H9 (cell line): ENCODE measurements around the gene ENTPD1. TPM values are rescaled to one million over a fixed set of nuclear protein-coding genes. Genes with fewer than 3 reads are reported as not detected.

Source experiments
- DNase-seq: peaks from one replicate; pipeline ENCODE4 v3.0.0-alpha.2; 2017
- H2AFZ ChIP-seq: one replicate; pipeline ENCODE4 v1.6.1; 2013; ENCODE audit warnings: mild to moderate bottlenecking, low read length, control low read depth, moderate library complexity
- H2AK5ac ChIP-seq: 2 replicates; pipeline ENCODE4 v1.6.1; 2013; ENCODE audit warnings: low read length, control low read depth, mixed read lengths; ENCODE audit not compliant: insufficient read length
- H2BK120ac ChIP-seq: one replicate; pipeline ENCODE4 v1.6.1; 2013; ENCODE audit warnings: low read depth, mild to moderate bottlenecking, low read length, control low read depth, inconsistent platforms; ENCODE audit not compliant: poor library complexity, severe bottlenecking
- H2BK12ac ChIP-seq: 2 replicates; pipeline ENCODE4 v1.6.1; 2013; ENCODE audit warnings: low read length, control low read depth, mixed read lengths, low read depth; ENCODE audit not compliant: insufficient read length
- H2BK15ac ChIP-seq: 2 replicates; pipeline ENCODE4 v1.6.1; 2013; ENCODE audit warnings: low read depth, low read length, control low read depth
- H2BK20ac ChIP-seq: one replicate; pipeline ENCODE4 v1.6.1; 2013; ENCODE audit warnings: low read depth, mild to moderate bottlenecking, low read length, control low read depth, inconsistent platforms; ENCODE audit not compliant: poor library complexity, severe bottlenecking
- H2BK5ac ChIP-seq: 2 replicates; pipeline ENCODE4 v1.6.1; 2013; ENCODE audit warnings: low read length, control low read depth, mixed read lengths; ENCODE audit not compliant: insufficient read length
- H3K14ac ChIP-seq: 2 replicates; pipeline ENCODE4 v1.6.1; 2013; ENCODE audit warnings: low read length, control low read depth; ENCODE audit not compliant: insufficient read depth
- H3K18ac ChIP-seq: 2 replicates; pipeline ENCODE4 v1.6.1; 2013; ENCODE audit warnings: low read depth, mild to moderate bottlenecking, mixed read lengths, low read length, control low read depth; ENCODE audit not compliant: insufficient read length
- H3K23ac ChIP-seq: 2 replicates; pipeline ENCODE4 v1.6.1; 2013; ENCODE audit warnings: low read length, control low read depth, mixed read lengths, low read depth; ENCODE audit not compliant: insufficient read length
- H3K23me2 ChIP-seq: 2 replicates; pipeline ENCODE4 v1.6.1; 2013; ENCODE audit warnings: low read depth, mild to moderate bottlenecking, mixed read lengths, low read length, control low read depth; ENCODE audit not compliant: insufficient read length, poor library complexity, severe bottlenecking
- H3K27ac ChIP-seq: 2 replicates; pipeline ENCODE4 v1.5.1; 2013; ENCODE audit warnings: low read length, control low read depth, mixed read lengths, low read depth; ENCODE audit not compliant: insufficient read length
- H3K27me3 ChIP-seq: 2 replicates; pipeline ENCODE4 v1.6.1; 2013; ENCODE audit warnings: low read length, control low read depth, inconsistent platforms; ENCODE audit not compliant: insufficient read depth
- H3K4ac ChIP-seq: 2 replicates; pipeline ENCODE4 v1.6.1; 2013; ENCODE audit warnings: low read depth, mild to moderate bottlenecking, control low read depth, inconsistent platforms, low read length, moderate library complexity
- H3K4me1 ChIP-seq: 2 replicates; pipeline ENCODE4 v1.6.1; 2013; ENCODE audit warnings: low read length, control low read depth, inconsistent platforms; ENCODE audit not compliant: insufficient read depth
- H3K4me2 ChIP-seq: 2 replicates; pipeline ENCODE4 v1.6.1; 2013; ENCODE audit warnings: low read length, control low read depth, mixed read lengths; ENCODE audit not compliant: insufficient read length, insufficient read depth
- H3K56ac ChIP-seq: 2 replicates; pipeline ENCODE4 v1.6.1; 2013; ENCODE audit warnings: low read depth, mild to moderate bottlenecking, mixed read lengths, low read length, control low read depth; ENCODE audit not compliant: insufficient read length
- H3K79me1 ChIP-seq: 2 replicates; pipeline ENCODE4 v1.6.1; 2013; ENCODE audit warnings: low read depth, mild to moderate bottlenecking, moderate library complexity, low read length, control low read depth, inconsistent platforms; ENCODE audit not compliant: insufficient read depth, poor library complexity, severe bottlenecking
- H3K79me2 ChIP-seq: 2 replicates; pipeline ENCODE4 v1.6.1; 2013; ENCODE audit warnings: low read length, control low read depth, inconsistent platforms; ENCODE audit not compliant: insufficient read depth
- H3K9ac ChIP-seq: 2 replicates; pipeline ENCODE4 v1.6.1; 2013; ENCODE audit warnings: low read length, control low read depth, mixed read lengths; ENCODE audit not compliant: insufficient read length; ENCODE audit errors: extremely low read depth
- H3K9me3 ChIP-seq: one replicate; pipeline ENCODE4 v1.6.1; 2013; ENCODE audit warnings: low read depth, low read length, inconsistent platforms; ENCODE audit not compliant: control insufficient read depth
- H3T11ph ChIP-seq: one replicate; pipeline ENCODE4 v1.6.1; 2013; ENCODE audit warnings: mild to moderate bottlenecking, low read length, control low read depth, inconsistent platforms
- H4K20me1 ChIP-seq: one replicate; pipeline ENCODE4 v1.6.1; 2013; ENCODE audit not compliant: control insufficient read depth, insufficient read length, insufficient read depth
- H4K5ac ChIP-seq: 2 replicates; pipeline ENCODE4 v1.6.1; 2013; ENCODE audit warnings: low read depth, mild to moderate bottlenecking, mixed read lengths, low read length, control low read depth; ENCODE audit not compliant: insufficient read length
- H4K8ac ChIP-seq: replicated peaks from 2 replicates; pipeline ENCODE4 v1.6.1; 2013; ENCODE audit warnings: low read length, control low read depth, mixed read lengths, low read depth; ENCODE audit not compliant: insufficient read length
- H4K91ac ChIP-seq: 2 replicates; pipeline ENCODE4 v1.6.1; 2013; ENCODE audit warnings: low read depth, mild to moderate bottlenecking, moderate library complexity, mixed read lengths, low read length, control low read depth; ENCODE audit not compliant: insufficient read length
- H3K27ac Mint-ChIP-seq, 3 experiments: 2 replicates in 2 of 3; 3 replicates in 1 of 3; pipeline ENCODE4 v1.8.0; 2020 to 2021; ENCODE audit warnings: mixed read lengths in 3 of 3, mild to moderate bottlenecking in 1 of 3, moderate library complexity in 1 of 3
- H3K27me3 Mint-ChIP-seq: 2 replicates; pipeline ENCODE4 v1.8.0; 2021; ENCODE audit warnings: low read depth, mild to moderate bottlenecking, moderate library complexity, mixed read lengths
- H3K36me3 Mint-ChIP-seq, 3 experiments: 2 replicates in 2 of 3; 3 replicates in 1 of 3; pipeline ENCODE4 v1.8.0; 2020 to 2021; ENCODE audit warnings: low read depth in 3 of 3, mixed read lengths in 3 of 3; ENCODE audit not compliant: insufficient read depth in 1 of 3
- H3K4me1 Mint-ChIP-seq, 2 experiments: 2 replicates each; pipeline ENCODE4 v1.8.0; 2020; ENCODE audit warnings: mixed read lengths in 2 of 2
- H3K4me3 Mint-ChIP-seq, 2 experiments: 2 replicates in 1 of 2; 3 replicates in 1 of 2; pipeline ENCODE4 v1.8.0; 2020 to 2021; ENCODE audit warnings: mild to moderate bottlenecking in 2 of 2, mixed read lengths in 2 of 2, moderate library complexity in 1 of 2
- H3K9me3 Mint-ChIP-seq, 2 experiments: 2 replicates in 1 of 2; 3 replicates in 1 of 2; pipeline ENCODE4 v1.8.0; 2020; ENCODE audit warnings: mild to moderate bottlenecking in 2 of 2, mixed read lengths in 2 of 2, moderate library complexity in 1 of 2
- WGBS: extraction: QIAGEN DNeasy Blood & Tissue Kit; methylation state at CpG from one replicate; pipeline ENCODE4 v1.1.7; 2013; ENCODE audit warnings: missing lambda C conversion rate, low lambda C conversion rate, mixed read lengths; ENCODE audit not compliant: insufficient read length; ENCODE audit errors: extremely low coverage; 5-methylcytosine and 5-hydroxymethylcytosine counted together
- total RNA-seq: library from RNA; stranded (reverse); gene quantifications from 2 replicates; pipeline ENCODE4 v1.2.1, GENCODE V29; 2021
- TF ChIP-seq, protein P1 (sequence below): fragments of 200-600 bp; sonication (generic); conservative IDR thresholded peaks from 3 replicates; pipeline ENCODE4 v1.8.0; 2021; ENCODE audit warnings: antibody characterized with exemption, mild to moderate bottlenecking

Gene ENTPD1
- total RNA-seq, 1 experiment from 2014 or later: 1.9 TPM

DNA sequence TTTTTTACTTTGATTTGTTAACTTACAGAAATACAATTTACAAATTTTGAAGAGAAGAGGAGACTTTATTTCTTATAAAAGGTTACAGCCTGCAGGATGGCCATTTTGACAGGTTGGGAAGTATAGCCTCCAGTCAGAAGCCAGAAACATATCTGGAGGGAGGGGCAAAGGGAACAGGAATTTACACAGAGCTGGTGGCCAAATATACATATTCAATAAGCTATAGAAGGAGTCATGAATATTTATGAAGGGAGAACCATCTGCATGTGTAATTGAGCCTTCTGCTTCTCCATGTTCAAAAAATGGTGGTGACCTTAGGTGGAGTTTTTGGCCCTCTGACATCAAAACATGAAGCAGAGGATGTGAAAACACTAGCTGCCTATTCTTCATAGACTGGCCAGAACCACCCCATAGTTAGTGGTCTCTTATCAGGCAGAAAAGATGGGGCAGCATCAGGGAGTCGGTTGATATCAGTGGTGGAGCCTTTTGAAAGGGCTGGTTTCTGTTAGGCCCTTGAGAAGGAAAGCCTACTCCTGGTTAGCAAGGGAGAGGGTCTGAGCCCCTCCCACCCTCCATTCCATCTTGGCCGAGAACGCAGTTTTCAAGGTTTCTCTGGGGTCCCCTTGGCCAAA lies 57.2 kb downstream of the ENTPD1 start:
- Mint-ChIP-seq H3K4me3 (no peak overlapping the region), H3K27me3 (no peaks in the 10 kb centered on the region), H3K9me3 (peaks cover 24 to 26% of the 10 kb centered on the region in 2 experiments), H3K27ac (no peak overlapping the region), H3K36me3 (peaks cover 7 to 21% (median 13%) of the 10 kb centered on the region in 3 experiments), H3K4me1 (no peaks in the 10 kb centered on the region)
- no peak overlapping the region for H3K4me2 ChIP-seq
- no peak overlapping the region for H4K8ac ChIP-seq
- no peaks in the 10 kb centered on the region for H3K23me2 ChIP-seq
- H2BK12ac ChIP-seq: no peak overlapping the region
- H3K23ac ChIP-seq: no peak overlapping the region
- no peak overlapping the region for H4K91ac ChIP-seq
- H3K27ac ChIP-seq: no peak overlapping the region
- no peaks in the 10 kb centered on the region; the same call in 1 of the 2 replicates for H3K27me3 ChIP-seq
- H2BK120ac ChIP-seq: no peak overlapping the region
- H4K5ac ChIP-seq: no peak overlapping the region
- H3K9ac ChIP-seq: no peak overlapping the region
- H3K79me2 ChIP-seq: no peaks in the 10 kb centered on the region
- DNase-seq: no peak
- H2BK15ac ChIP-seq: no peak overlapping the region
- no peak overlapping the region for H2AFZ ChIP-seq
- no peak overlapping the region for H3K56ac ChIP-seq
- no peaks in the 10 kb centered on the region for H3K79me1 ChIP-seq
- no peak overlapping the region for H2AK5ac ChIP-seq
- WGBS: no CpG with 5 or more reads among the region's 3 CpGs
- peaks cover 11% of the 10 kb centered on the region for H3K9me3 ChIP-seq
- no peak overlapping the region for H3T11ph ChIP-seq
- H3K4me1 ChIP-seq: no peaks in the 10 kb centered on the region; the same call in 1 of the 2 replicates
- H3K4ac ChIP-seq: no peak overlapping the region
- H4K20me1 ChIP-seq: no peaks in the 10 kb centered on the region
- TF ChIP-seq, protein P1, sequence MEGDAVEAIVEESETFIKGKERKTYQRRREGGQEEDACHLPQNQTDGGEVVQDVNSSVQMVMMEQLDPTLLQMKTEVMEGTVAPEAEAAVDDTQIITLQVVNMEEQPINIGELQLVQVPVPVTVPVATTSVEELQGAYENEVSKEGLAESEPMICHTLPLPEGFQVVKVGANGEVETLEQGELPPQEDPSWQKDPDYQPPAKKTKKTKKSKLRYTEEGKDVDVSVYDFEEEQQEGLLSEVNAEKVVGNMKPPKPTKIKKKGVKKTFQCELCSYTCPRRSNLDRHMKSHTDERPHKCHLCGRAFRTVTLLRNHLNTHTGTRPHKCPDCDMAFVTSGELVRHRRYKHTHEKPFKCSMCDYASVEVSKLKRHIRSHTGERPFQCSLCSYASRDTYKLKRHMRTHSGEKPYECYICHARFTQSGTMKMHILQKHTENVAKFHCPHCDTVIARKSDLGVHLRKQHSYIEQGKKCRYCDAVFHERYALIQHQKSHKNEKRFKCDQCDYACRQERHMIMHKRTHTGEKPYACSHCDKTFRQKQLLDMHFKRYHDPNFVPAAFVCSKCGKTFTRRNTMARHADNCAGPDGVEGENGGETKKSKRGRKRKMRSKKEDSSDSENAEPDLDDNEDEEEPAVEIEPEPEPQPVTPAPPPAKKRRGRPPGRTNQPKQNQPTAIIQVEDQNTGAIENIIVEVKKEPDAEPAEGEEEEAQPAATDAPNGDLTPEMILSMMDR: no peak
- no peak overlapping the region for H2BK20ac ChIP-seq
- H2BK5ac ChIP-seq: no peak overlapping the region
- no peak overlapping the region for H3K14ac ChIP-seq
- H3K18ac ChIP-seq: no peak overlapping the region
